ENCODE data around the gene GPSM3.
"Not testable (repeated sequence)": the region's sequence is repeated elsewhere in the genome, so short reads cannot be mapped to it uniquely, and the experiment has no call there.

The GPSM3 gene

DNA sequence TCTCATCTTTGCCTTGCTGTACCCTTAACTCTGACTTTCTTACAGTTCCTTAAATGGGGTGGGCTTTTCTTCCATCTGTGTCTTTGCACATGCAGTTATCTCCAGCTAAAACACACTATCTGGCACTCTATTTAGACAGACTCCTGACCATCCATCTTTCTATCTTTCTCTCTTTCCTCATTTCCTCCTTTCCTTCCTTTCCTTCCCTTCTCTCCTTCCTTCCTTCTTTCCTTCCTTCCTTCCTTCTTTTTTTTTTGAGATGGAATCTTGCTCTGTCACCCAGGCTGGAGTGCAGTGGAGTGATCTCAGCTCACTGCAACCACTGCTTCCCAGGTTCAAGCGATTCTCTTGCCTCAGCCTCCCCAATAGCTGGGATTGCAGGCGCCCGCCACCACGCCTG lies 23.2 kb upstream of the GPSM3 start:
- H3K4me3 ChIP-seq (replicated peaks in 1 of 2; ENCODE audit: low read depth in 2 of 2, low read length in 2 of 2) = no peak overlapping the region
- TF ChIP-seq, protein P1, sequence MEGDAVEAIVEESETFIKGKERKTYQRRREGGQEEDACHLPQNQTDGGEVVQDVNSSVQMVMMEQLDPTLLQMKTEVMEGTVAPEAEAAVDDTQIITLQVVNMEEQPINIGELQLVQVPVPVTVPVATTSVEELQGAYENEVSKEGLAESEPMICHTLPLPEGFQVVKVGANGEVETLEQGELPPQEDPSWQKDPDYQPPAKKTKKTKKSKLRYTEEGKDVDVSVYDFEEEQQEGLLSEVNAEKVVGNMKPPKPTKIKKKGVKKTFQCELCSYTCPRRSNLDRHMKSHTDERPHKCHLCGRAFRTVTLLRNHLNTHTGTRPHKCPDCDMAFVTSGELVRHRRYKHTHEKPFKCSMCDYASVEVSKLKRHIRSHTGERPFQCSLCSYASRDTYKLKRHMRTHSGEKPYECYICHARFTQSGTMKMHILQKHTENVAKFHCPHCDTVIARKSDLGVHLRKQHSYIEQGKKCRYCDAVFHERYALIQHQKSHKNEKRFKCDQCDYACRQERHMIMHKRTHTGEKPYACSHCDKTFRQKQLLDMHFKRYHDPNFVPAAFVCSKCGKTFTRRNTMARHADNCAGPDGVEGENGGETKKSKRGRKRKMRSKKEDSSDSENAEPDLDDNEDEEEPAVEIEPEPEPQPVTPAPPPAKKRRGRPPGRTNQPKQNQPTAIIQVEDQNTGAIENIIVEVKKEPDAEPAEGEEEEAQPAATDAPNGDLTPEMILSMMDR (IDR thresholded peaks at IDR 0.05; ENCODE audit: low read depth, low read length) = no peak
- no peak for DNase-seq (ENCODE audit: low read depth in 2 of 2)

DNA sequence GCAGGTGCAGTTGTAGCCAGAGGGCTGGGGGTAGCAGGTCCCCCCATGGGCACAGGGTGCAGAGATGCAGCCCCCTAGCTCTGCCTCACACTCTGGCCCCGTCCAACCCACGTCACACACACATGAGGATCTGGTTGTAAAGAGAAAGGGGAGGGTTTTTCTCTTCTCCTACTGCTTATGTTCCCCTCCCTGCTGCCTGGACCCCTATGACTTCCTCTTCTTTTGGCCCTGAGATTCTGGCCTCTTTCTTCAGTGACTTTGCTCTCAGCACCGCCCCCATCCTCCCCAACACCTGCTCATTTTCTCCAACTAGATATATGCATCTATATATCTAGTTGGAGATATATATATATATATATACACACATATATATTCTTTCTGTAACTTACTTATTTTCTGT lies 21.7 kb upstream of the GPSM3 start:
- H3K4me3 ChIP-seq (replicated peaks in 1 of 2; ENCODE audit: low read depth in 2 of 2, low read length in 2 of 2) = no peak overlapping the region
- DNase-seq (ENCODE audit: low read depth in 2 of 2) = no peak
- TF ChIP-seq, protein P1 (IDR thresholded peaks at IDR 0.05; ENCODE audit: low read depth, low read length) = no peak

DNA sequence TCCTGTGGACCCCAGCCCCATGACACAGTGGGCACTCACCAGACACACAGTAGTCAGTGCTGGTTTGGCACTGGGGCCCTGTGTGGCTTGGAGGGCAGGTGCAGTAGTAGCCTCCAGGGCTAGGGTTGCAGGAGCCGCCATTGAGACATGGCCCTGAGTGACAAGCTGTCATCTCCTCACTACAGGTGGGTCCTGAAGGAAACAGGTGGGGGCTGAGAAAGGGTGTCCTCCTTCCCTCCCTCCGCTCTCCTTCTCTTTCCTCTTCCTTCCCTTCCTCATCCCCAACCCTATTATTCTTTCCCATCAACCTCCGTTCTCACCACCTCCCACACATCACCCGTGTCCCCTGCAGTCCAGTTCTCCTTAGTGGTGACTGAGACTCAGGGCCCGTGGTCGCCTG lies 21.2 kb upstream of the GPSM3 start:
- no peak for DNase-seq (ENCODE audit: low read depth in 2 of 2)
- TF ChIP-seq, protein P1 (IDR thresholded peaks at IDR 0.05; ENCODE audit: low read depth, low read length) = no peak
- H3K4me3 ChIP-seq (replicated peaks in 1 of 2; ENCODE audit: low read depth in 2 of 2, low read length in 2 of 2) = no peak overlapping the region

DNA sequence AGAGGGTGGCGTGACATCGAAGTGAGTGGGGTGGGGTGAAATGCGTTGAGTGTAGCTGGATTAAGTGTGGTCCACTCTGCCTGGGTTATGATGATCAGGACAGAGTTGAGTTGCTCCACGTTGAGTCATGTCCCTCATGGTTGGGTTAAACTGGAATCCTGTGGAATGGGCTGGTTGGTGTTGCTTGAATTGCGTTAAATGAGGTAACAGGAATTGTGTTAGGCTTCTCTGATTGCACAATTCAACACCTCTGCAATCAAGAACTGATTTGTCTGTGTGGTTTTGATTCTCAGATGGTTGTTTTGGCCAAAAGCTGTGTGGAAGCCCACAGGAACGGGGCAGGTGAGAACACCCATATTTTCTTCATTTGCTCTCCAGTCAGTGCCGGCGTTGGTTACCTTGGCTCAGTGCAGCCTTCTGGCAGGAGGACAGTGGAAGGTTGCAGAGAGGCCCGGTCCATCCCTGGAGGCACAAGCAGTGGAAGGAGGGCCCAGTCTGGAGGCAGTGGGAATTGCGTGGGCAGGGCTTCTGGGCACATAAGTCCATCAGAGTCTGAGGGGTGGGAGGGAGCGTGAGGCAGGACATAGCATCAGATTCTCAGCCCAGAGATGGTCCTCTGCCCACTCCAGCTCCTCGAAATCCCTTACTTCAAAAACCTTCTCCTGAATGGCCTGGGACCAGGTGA lies 19.8 kb upstream of the GPSM3 start:
- H3K4me3 ChIP-seq (replicated peaks in 1 of 2; ENCODE audit: low read depth in 2 of 2, low read length in 2 of 2) = no peak overlapping the region
- DNase-seq (ENCODE audit: low read depth in 2 of 2) = no peak
- TF ChIP-seq, protein P1 (IDR thresholded peaks at IDR 0.05; ENCODE audit: low read depth, low read length) = no peak

DNA sequence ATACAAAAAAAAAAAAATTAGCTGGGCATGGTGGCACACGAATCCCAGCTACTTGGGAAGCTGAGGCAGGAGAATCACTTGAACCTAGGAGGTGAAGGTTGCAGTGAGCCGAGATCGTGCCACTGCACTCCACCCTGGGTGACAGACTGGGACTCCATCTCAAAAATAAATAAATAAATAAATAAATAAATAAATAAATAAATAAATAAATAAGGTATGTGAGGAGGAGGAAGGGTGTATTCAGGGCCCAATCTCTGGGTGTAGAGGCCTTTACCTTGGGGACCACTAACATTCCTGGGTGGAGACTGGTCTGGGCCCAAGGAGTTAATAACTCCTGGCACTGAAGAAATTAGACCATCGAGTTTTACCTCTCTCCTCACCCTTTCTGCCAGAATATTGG lies 19.0 kb upstream of the GPSM3 start:
- not testable (repeated sequence) for DNase-seq (ENCODE audit: low read depth in 2 of 2); H3K4me3 ChIP-seq (replicated peaks in 1 of 2; ENCODE audit: low read depth in 2 of 2, low read length in 2 of 2)

DNA sequence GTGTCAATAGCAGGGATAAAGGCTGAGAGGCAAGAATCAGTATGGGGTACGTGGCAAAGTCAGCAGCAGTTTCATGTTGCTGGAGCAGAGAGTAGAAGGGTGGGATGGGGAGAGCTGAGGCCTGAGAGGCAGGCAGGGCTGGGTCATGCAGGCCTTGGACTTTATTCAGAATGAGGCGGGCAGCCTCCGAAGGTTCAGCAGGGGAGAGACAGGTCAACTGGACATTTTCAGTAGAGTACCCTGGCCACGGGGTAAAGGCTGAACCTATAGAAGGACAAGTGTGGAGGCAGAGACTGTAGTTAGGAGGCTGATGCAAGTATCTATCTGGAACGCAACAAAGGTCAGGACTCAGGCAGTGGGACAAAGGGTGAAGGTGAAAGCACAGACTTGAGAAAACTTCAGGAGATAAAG lies 17.8 kb upstream of the GPSM3 start:
- TF ChIP-seq, protein P1 (IDR thresholded peaks at IDR 0.05; ENCODE audit: low read depth, low read length) = no peak
- H3K4me3 ChIP-seq (replicated peaks in 1 of 2; ENCODE audit: low read depth in 2 of 2, low read length in 2 of 2) = no peak overlapping the region
- no peak for DNase-seq (ENCODE audit: low read depth in 2 of 2)

DNA sequence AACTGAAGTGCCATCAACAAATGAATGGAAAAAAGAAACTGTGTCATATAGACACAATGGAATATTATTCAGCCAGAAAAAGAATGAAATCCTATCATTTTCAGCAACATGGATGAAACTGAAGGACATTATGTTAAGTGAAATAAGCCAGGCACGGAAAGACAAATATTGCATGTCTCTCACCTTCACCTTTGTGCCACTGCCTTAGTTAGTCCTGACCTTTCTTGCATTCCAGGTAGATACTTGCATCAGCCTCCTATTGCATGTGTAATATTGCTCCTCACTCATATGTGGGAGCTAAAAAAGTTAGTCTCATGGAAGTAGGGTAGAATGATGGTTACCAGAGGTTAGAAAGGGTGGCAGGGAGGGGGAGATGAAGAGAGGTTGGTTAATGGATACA lies 16.6 kb upstream of the GPSM3 start:
- DNase-seq (ENCODE audit: low read depth in 2 of 2) = no peak
- TF ChIP-seq, protein P1 (IDR thresholded peaks at IDR 0.05; ENCODE audit: low read depth, low read length) = no peak
- H3K4me3 ChIP-seq (replicated peaks in 1 of 2; ENCODE audit: low read depth in 2 of 2, low read length in 2 of 2) = no peak overlapping the region

Data from cardiac fibroblast (primary cell).